Memory B cell (primary cell): ENCODE results near the gene RFX7.
"Not testable (repeated sequence)": the region's sequence is repeated elsewhere in the genome, so short reads cannot be mapped to it uniquely, and the experiment has no call there.

ENCODE experiments used
- ATAC-seq: fragments of 150-1000 bp; cut with Tn5 transposase; 2 replicates; pipeline ENCODE4 v1.10.0; 2021; ENCODE audit warnings: low read depth, mild to moderate bottlenecking, moderate library complexity
- DNase-seq, 2 donors: peaks; one replicate each; pipeline ENCODE4 v3.0.0; 2022; ENCODE audit warnings: low spot score in 2 of 2
- H3K27ac Mint-ChIP-seq: one replicate; pipeline ENCODE4 v1.8.0; 2022; ENCODE audit warnings: mild to moderate bottlenecking, moderate library complexity, mixed read lengths
- H3K27me3 Mint-ChIP-seq: one replicate; pipeline ENCODE4 v1.8.0; 2022; ENCODE audit warnings: mixed read lengths
- H3K36me3 Mint-ChIP-seq: one replicate; pipeline ENCODE4 v1.8.0; 2022; ENCODE audit warnings: mild to moderate bottlenecking, mixed read lengths
- H3K4me1 Mint-ChIP-seq: one replicate; pipeline ENCODE4 v1.8.0; 2022; ENCODE audit warnings: mixed read lengths
- H3K4me3 Mint-ChIP-seq: one replicate; pipeline ENCODE4 v1.8.0; 2022; ENCODE audit warnings: mild to moderate bottlenecking, moderate library complexity, mixed read lengths
- H3K9me3 Mint-ChIP-seq: one replicate; pipeline ENCODE4 v1.8.0; 2022; ENCODE audit warnings: mixed read lengths

Gene RFX7

DNA sequence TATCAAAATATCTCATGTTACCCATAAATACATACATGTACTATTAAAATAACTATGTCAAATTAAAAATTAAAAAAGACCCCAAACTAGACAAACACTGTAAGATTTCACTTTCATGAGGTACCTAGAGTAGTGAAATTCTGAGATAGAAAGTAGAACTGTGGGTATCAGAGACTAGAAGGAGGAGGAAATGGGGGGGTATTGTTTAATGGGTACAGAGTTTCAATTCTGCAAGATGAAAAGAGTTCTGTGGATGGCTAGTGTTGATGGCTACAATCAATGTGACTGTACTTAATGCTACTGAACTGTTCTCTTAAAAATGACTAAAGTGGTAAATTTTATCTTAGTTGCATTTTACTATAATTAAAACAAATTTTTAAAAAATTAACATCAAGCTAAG is 36.6 kb downstream of the RFX7 start:
- ATAC-seq (peak; percentile 92), DNase-seq (peak in 1 of 2 donors; percentile 17)
- Mint-ChIP-seq H3K9me3 (peaks cover 9% of the 10 kb centered on the region), H3K4me3 (peak overlapping the region; percentile 1), H3K36me3 (peaks cover 19% of the 10 kb centered on the region), H3K27me3 (no peaks in the 10 kb centered on the region), H3K4me1 (peaks cover 80% of the 10 kb centered on the region), H3K27ac (peak overlapping the region; percentile 89)

DNA sequence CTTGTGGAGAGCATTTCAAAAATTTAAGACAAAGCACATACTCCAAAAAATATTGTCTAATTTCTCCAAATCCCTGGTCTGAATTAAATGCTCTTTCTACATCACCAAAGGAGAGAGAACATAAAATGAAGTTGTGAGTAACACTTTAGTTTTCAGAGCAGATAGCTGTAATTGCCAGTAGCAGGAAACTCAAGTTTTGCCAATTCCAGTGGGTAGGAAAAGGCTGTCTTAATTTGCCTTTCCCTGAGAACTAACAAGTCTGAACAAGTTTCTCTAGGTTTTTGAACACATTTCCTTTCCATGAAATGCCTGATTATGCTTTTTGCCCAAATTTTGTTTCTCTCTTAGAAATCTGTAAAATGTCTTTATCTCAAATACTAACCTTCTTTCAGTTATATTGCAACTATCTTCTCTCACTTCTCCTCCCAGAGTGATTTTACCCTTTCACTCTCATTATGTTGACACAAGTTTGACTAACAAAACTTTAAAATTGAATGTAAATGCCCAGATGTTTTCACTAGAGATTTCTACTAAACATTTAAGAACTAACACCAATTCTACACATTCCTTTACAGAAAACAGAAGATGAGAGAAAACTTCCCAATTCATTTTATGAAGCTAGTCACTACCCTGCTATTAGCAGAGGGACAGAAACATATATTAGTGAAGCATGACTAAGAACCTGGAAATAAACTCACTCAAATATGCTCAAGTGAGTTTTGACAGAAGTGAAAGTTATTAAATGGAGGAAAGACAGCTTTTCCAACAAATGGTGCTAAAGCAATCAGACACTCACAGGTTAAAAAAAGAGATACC is 38.4 kb downstream of the RFX7 start:
- DNase-seq (no peak), ATAC-seq (no peak)
- Mint-ChIP-seq H3K27me3 (no peaks in the 10 kb centered on the region), H3K36me3 (peaks cover 5% of the 10 kb centered on the region), H3K4me3 (peak overlapping the region; percentile 2), H3K9me3 (peaks cover 1% of the 10 kb centered on the region), H3K27ac (peak overlapping the region; percentile 82), H3K4me1 (peaks cover 72% of the 10 kb centered on the region)

DNA sequence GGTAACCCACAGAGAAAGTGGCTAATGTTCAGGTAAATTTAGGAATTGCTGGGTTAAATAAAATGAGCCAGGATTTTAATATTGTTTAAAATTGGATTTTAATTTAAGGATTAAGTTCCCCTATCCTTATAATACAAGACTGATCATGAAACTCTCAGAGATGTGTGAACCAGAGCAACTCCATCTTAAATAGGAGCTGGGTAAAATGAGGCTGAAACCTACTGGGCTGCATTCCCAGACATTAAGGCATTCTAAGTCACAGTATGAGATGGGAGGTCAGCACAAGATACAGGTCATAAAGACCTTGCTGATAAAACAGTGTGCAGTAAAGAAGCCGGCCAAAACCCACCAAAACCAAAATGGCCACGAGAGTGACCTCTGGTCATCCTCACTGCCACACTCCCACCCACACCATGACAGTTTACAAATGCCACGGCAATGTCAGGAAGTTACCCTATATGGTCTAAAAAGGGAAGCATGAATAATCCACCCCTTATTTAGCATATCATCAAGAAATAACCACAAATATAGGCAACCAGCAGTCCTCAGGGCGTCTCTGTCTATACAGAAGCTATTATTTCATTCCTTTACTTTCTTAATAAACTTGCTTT is 40.3 kb downstream of the RFX7 start:
- H3K4me3 Mint-ChIP-seq, DNase-seq, ATAC-seq, H3K27ac Mint-ChIP-seq, H3K36me3 Mint-ChIP-seq, H3K27me3 Mint-ChIP-seq, H3K9me3 Mint-ChIP-seq: not testable (repeated sequence)
- H3K4me1 Mint-ChIP-seq = peaks cover 55% of the 10 kb centered on the region

DNA sequence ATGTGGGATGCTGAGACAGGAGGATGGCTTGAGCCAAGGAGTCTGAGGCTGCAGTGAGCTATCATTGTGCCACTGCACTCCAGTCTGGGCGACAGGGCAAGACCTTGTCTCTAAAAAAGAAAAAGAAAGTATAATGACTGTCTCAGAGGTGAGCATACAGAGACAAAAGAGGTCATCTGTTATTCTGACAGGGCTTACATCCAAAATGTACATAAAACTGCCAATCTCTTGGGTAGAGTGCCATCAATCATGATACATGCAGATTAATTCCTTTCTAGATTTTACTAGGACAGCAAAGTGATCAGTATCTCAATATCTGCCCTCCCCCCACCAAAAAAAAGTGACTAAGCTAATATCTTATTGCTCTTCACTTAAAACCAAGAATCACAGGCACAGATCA is 41.0 kb downstream of the RFX7 start:
- H3K4me3 Mint-ChIP-seq = no peak overlapping the region
- H3K27ac Mint-ChIP-seq = no peak overlapping the region
- ATAC-seq (no peak), DNase-seq (no peak)
- no peaks in the 10 kb centered on the region for H3K27me3 Mint-ChIP-seq
- H3K4me1 Mint-ChIP-seq = peaks cover 48% of the 10 kb centered on the region
- no peaks in the 10 kb centered on the region for H3K36me3 Mint-ChIP-seq
- H3K9me3 Mint-ChIP-seq = peaks cover 1% of the 10 kb centered on the region

DNA sequence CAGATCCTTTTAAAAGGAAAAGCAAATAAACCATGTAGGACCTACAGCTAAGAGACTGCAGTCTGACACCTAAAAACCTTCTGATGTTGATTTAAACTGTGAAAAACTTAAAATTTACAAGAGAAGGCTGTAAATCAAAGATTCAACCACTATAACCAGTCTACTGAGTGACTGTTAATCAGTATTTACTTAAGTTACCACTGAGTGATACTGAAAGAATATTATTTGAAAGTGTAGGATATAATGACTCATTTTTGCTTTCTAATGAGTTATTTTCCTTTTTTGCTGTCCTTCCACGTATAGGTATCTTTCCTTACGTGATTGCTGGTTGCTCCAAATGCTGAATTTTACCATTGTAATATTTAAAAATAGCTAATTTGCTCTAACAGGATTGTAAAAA is 44.6 kb downstream of the RFX7 start:
- ATAC-seq (no peak), DNase-seq (no peak)
- H3K4me3 Mint-ChIP-seq = no peak overlapping the region
- no peak overlapping the region for H3K27ac Mint-ChIP-seq
- peaks cover 24% of the 10 kb centered on the region for H3K4me1 Mint-ChIP-seq
- H3K9me3 Mint-ChIP-seq = no peaks in the 10 kb centered on the region
- H3K27me3 Mint-ChIP-seq = no peaks in the 10 kb centered on the region
- H3K36me3 Mint-ChIP-seq = peaks cover 8% of the 10 kb centered on the region

DNA sequence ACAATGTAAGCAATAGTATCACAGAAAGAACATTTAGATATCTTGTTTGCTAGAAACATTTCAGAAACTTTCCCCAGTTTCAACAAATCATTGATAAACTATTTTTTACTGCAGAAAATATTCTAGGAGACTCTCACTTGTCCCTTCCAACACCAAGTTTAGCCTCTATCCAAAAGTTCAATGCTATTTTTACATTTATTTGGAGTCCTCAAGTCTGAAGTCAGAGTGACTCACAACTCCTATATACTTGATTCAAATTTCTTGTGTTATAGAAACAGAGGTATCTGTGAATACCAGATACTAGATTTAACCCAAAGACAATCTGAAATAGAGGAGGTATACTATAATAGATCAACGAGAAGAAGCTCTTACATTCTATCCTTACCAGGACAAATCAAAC is 49.6 kb downstream of the RFX7 start:
- Mint-ChIP-seq H3K27ac (no peak overlapping the region), H3K4me3 (no peak overlapping the region), H3K4me1 (peaks cover 31% of the 10 kb centered on the region), H3K36me3 (peaks cover 12% of the 10 kb centered on the region), H3K27me3 (no peaks in the 10 kb centered on the region), H3K9me3 (no peaks in the 10 kb centered on the region)
- ATAC-seq = no peak
- no peak for DNase-seq

DNA sequence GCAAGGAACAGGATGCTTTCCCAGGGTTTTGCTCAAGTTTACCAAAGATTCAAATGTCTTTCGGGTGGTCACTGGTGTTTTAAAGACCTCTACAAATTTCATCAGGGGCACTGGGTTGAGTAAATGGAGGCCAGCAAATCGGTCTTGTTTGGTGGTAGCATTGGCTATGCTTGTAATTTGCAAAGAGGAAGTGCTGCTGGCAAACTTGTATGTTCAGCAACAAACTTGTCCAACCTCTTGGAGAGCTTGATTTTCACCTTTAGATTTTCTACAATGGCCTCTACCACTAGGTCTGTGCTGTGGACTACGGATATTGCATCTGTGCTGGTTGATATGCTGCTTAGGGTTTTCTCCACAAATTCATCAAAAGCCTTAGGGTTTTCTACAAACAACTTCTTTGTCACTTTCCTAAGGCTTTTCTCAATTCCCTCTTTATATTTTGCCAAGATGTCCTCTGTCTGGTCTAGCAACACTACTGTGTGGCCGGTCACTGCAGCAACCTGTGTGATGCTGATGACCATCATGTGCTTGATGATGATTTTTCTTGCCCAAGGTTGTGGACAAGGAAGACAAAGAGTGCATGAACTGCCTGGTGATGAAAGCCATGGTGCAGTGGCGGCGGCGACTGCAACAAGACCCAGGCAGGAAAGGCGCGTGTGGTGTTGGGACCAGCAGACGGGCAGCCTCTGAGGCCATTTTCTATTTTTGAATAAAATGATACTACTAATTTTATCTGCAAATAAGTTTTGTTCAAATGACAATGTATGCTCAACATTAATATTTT is 50.8 kb downstream of the RFX7 start:
- H3K27ac Mint-ChIP-seq = no peak overlapping the region
- peak; percentile 38 for ATAC-seq
- peaks cover 12% of the 10 kb centered on the region for H3K36me3 Mint-ChIP-seq
- H3K27me3 Mint-ChIP-seq = no peaks in the 10 kb centered on the region
- no peak overlapping the region for H3K4me3 Mint-ChIP-seq
- no peak for DNase-seq
- no peaks in the 10 kb centered on the region for H3K9me3 Mint-ChIP-seq
- peaks cover 35% of the 10 kb centered on the region for H3K4me1 Mint-ChIP-seq

DNA sequence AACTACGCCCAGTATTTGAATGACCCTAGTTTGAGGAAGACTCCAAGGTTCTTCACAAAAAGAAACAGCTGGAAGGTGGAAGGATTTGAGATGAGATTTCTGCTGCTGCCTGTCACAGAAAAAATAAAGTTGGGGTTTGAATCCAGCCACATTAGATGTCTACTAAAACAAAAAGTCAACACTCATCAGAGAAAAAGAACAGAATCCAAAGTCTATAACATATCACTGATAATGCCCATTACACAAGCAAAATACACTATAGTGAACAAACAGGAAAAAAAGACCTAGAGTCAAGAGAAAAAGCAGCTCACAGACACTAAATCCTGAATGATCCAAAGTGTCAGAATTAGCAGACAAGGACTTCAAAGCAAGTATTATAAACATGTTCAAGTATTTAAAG is 56.0 kb downstream of the RFX7 start:
- ATAC-seq (no peak), DNase-seq (no peak)
- Mint-ChIP-seq H3K4me3 (no peak overlapping the region), H3K27ac (peak overlapping the region; percentile 67), H3K9me3 (peaks cover 2% of the 10 kb centered on the region), H3K27me3 (no peaks in the 10 kb centered on the region), H3K36me3 (peaks cover 13% of the 10 kb centered on the region), H3K4me1 (peaks cover 34% of the 10 kb centered on the region)

DNA sequence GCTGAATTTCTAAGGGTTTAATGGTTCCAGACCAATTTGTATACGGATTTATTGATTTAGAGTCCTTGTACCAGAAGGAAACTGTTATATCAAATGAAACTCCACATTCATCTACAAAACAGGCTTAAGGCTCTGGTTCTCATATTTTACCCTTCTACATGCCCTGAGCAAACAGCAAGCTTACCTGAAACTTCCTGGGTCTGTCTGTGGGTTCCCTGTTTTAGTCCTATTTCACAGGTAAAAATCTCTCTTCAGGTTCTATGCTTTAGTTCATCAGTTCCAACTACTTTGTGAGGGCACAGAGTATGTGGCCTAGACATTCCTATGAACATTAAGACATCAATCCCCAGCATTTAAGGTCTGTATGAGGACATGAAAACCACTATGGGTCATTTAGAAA is 57.7 kb downstream of the RFX7 start:
- Mint-ChIP-seq H3K4me3 (no peak overlapping the region), H3K9me3 (peaks cover 3% of the 10 kb centered on the region), H3K36me3 (peaks cover 18% of the 10 kb centered on the region), H3K27me3 (no peaks in the 10 kb centered on the region), H3K4me1 (peaks cover 33% of the 10 kb centered on the region), H3K27ac (peak overlapping the region; percentile 9)
- DNase-seq = no peak
- no peak for ATAC-seq

DNA sequence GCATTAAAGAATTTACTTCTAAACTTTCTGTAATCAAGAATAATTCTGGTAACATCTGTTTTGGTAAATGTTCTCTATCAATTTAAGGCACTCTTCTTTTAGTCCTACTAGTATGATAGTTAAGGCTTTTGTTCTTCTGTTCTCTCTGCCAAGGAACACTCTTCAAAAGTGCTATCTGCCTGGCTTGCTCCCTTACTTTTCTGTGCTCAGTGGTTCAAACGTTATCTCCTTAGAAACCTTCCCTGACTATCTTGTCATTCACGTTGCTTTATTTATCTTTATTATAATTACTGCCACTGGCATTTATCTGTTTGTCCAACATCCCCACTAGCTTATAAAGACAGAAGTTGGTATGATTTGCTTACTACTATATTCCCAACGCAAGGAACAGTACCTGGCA is 59.2 kb downstream of the RFX7 start:
- peaks cover 3% of the 10 kb centered on the region for H3K9me3 Mint-ChIP-seq
- no peak overlapping the region for H3K4me3 Mint-ChIP-seq
- no peak overlapping the region for H3K27ac Mint-ChIP-seq
- no peak for DNase-seq
- H3K4me1 Mint-ChIP-seq = peaks cover 29% of the 10 kb centered on the region
- no peaks in the 10 kb centered on the region for H3K27me3 Mint-ChIP-seq
- H3K36me3 Mint-ChIP-seq = peaks cover 17% of the 10 kb centered on the region
- no peak for ATAC-seq

DNA sequence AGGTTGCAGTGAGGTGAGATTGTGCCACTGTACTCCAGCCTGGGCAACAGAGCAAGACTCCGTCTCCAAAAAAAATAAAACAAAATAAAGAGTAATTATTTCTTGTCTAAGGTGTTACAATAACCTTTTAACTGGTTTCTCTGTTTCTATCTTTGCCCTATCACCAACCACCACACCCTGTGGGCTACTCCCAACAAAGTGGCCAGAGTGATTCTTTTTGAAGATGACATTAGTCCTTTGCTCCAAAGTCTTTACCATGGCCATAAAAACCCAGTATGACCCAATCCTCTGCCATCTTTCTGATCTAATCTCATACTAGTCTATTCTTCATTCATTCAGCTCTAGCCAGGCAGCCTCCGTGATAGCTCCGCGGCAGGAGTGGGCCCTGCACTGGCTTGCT is 62.8 kb downstream of the RFX7 start:
- no peak for DNase-seq
- Mint-ChIP-seq H3K27me3 (no peaks in the 10 kb centered on the region), H3K4me1 (peaks cover 22% of the 10 kb centered on the region), H3K9me3 (peaks cover 6% of the 10 kb centered on the region), H3K27ac (peak overlapping the region; percentile 52), H3K4me3 (no peak overlapping the region), H3K36me3 (peaks cover 27% of the 10 kb centered on the region)
- no peak for ATAC-seq

DNA sequence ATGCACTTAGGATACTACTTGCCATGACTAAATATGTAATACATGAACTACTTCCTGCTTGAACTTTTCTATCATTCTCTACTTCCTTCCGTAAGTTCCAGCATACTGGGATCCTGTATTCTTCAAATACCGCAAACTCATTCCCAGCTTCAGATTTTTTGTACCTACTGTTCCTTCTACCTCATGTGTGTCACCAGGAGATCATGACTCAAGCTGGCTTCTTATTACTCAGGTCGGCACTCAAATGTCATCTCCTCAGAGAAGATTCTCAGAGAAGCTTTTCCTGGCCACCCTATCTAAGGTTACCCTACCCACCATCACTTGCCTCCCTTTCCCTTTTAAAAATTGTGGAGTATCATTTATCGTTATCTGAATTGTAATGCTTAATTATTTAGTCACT is 66.7 kb downstream of the RFX7 start:
- H3K27ac Mint-ChIP-seq = peak overlapping the region; percentile 5
- ATAC-seq (no peak), DNase-seq (no peak)
- no peaks in the 10 kb centered on the region for H3K27me3 Mint-ChIP-seq
- H3K9me3 Mint-ChIP-seq = peaks cover 2% of the 10 kb centered on the region
- H3K36me3 Mint-ChIP-seq = peaks cover 39% of the 10 kb centered on the region
- peaks cover 24% of the 10 kb centered on the region for H3K4me1 Mint-ChIP-seq
- no peak overlapping the region for H3K4me3 Mint-ChIP-seq

DNA sequence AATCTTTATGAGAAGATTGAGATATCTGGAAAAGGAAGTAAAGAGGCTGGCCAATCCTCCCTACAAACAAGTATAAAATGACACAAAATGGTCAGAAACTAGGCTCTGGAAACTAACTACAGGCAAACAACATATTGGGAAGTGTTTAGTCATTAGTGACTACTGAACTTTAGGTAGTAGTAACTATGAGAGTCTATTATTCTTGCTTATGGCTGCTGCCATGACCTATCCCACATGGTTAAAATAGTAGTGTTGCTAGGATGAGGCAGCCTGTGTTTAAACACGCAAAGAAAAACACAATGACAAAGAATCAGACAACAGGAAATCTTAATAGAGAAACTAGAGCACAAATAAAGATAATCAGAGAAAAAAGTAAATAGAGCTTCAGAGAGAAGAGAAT is 67.9 kb downstream of the RFX7 start:
- Mint-ChIP-seq H3K27ac (peak overlapping the region; percentile 15), H3K4me1 (peaks cover 25% of the 10 kb centered on the region), H3K36me3 (peaks cover 45% of the 10 kb centered on the region), H3K27me3 (no peaks in the 10 kb centered on the region), H3K9me3 (peaks cover 4% of the 10 kb centered on the region), H3K4me3 (no peak overlapping the region)
- DNase-seq (no peak), ATAC-seq (no peak)

DNA sequence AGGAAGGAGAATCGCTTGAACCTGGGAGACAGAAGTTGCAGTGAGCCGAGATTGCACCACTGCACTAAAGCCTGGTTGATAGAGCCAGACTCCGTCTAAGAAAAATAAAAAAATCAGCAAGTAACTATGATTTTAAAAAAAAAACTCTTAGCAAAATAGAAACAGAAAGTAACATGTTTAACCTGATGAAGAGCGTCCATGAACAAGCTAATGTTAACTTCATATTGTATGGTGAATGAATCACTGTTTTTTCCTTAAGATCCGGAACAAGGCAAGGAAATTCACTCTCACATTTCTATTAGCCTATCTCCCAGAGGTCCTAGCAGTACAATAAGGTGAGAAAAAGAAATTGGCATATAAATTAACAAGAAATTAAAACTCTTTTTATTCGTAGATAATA is 69.0 kb downstream of the RFX7 start:
- peaks cover 27% of the 10 kb centered on the region for H3K4me1 Mint-ChIP-seq
- no peak for ATAC-seq

More for the DNA sequence above, 69.0 kb downstream of the RFX7 start:
- peak overlapping the region; percentile 8 for H3K27ac Mint-ChIP-seq
- H3K4me3 Mint-ChIP-seq = no peak overlapping the region
- H3K9me3 Mint-ChIP-seq = peaks cover 4% of the 10 kb centered on the region
- peaks cover 47% of the 10 kb centered on the region for H3K36me3 Mint-ChIP-seq
- no peaks in the 10 kb centered on the region for H3K27me3 Mint-ChIP-seq
- no peak for DNase-seq
